ENCODE data around the gene TUB. TPM values are rescaled to one million over a fixed set of nuclear protein-coding genes. Genes with fewer than 3 reads are reported as not detected.

Gene TUB
- total RNA-seq, 1 donor from 2014 or later: 0.23 TPM

DNA sequence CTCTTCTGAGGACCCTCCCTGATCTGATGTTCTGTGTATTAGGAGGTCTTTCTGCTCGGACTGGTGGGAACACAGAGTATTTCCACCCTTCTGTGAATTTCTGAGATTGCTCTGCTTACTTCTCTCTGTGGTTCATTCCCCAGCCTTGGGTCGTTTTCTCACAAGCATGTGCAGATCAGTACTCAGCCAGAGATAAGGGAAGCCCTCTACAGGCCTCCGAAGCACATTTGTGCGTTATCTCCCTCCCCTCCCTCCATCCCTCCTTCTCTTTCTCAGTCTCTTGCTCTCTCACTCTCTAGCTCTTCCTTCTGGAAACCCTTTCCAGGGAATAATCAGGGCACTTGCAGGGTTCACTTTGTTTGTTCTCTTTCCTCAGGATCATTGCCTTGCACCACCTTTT is 35.2 kb upstream of the TUB start:
- intact Hi-C loops (cut with micrococcal nuclease): no loop called here

DNA sequence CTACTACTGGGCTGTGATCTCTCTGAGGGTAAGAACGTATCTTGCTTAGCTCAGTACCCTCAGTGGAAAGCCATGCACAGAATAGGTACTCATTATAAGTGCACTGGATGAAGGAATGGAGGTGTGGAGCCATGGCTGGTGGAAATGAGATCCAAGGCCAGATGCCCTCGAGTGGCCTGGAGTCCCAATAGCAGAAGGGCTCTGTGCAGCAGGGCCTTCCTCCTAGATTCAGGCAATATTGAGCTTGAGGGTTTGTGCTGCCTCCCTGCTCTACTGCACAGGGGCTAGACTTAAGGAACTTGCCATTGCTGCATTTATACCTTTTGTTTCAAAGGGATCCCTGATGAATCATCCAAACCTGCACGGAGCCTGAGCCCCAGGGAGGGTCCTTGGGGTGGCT is 33.6 kb upstream of the TUB start:
- intact Hi-C loops (cut with micrococcal nuclease): no loop called here

GRCh38 chr11:8049084-8049483 is 31.9 kb upstream of the TUB start:
- intact Hi-C loops (cut with micrococcal nuclease): no loop called here

- intact Hi-C loops (cut with micrococcal nuclease): no loop called here
Observed at GRCh38 chr11:8055091-8055835, 25.7 kb upstream of the TUB start.

DNA sequence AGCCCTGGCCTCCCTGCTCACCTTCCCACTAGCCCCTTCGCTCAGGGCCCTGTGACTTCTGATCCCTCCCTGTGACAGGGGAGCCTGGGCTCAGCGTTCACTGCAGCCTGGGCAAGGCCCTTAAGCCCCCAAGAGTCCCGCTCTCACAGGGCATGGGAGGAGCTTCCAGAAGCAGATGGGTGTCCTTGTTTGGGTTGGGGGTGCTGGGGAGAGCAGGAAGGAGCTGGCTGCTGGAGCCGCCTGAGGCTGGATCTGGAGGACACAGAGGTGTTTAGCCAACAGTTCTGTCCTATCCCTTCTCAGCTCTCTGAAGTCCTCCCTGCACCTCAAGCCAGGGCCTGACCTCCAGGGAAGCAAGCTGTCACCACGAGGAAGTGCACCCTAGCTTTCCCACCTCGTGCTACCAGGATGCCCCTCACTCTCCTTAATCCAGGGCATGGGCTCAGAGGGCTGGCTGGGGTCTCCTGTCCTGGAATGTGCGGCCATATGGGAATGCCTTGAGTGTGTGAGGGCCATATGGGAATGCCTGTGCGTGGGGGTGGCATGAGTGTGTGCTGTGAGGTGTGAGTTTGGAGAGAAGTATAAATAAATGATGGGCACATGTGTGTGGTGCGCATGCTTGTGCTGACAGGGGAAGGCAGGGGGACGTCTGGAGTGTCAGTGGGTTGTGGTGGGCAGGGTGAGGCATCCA is 25.0 kb upstream of the TUB start:
- intact Hi-C loops (cut with micrococcal nuclease): no loop called here

GRCh38 chr11:8056810-8057463 is 24.1 kb upstream of the TUB start:
- intact Hi-C loops (cut with micrococcal nuclease): no loop called here

- intact Hi-C loops (cut with micrococcal nuclease): no loop called here
Observed at GRCh38 chr11:8058216-8058615, 22.8 kb upstream of the TUB start.

DNA sequence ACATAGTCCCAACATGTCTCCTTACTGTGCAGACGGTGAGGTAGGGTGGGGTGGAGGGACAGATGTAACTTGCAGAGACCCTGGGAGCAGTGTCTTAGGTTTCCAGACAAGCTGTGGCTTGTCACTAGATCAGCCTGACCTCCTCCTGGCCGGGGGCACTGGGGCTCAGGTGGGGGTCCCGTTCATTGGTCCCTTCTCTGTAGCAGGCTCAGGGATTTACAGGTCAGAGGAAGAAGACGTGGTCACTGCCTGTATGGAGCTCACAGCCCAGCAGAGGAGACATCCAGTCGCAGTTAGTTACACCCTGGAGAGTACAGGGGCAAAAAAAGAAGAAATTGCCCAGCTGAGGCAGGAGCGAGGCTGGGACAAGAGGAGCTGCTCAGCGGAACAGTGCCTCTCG is 22.0 kb upstream of the TUB start:
- intact Hi-C loops (cut with micrococcal nuclease): no loop called here

DNA sequence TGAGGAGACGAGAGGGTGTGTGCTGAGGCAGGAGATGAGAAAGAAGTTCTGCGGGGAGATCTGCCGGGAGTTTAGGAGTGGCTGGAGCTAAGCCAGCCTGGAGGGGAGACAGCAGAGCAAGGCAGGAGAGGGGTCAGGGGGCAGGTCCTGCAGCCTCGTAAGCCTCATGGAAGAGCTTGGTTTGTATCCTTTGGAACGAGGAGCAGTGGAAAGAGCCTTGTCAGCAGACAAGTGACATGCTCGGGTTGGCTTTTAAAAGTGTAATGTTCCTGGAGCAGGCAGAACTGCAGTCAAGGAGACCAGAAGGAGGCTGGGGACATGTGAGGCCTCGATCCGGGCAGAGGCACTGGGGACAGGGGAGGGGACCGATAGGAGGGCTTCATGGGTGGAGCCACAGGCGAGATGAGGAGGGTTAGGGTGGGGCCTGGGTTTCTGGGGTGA is 21.4 kb upstream of the TUB start:
- intact Hi-C loops (cut with micrococcal nuclease): no loop called here

GRCh38 chr11:8060146-8060719 is 20.8 kb upstream of the TUB start:
- intact Hi-C loops (cut with micrococcal nuclease): no loop called here

DNA sequence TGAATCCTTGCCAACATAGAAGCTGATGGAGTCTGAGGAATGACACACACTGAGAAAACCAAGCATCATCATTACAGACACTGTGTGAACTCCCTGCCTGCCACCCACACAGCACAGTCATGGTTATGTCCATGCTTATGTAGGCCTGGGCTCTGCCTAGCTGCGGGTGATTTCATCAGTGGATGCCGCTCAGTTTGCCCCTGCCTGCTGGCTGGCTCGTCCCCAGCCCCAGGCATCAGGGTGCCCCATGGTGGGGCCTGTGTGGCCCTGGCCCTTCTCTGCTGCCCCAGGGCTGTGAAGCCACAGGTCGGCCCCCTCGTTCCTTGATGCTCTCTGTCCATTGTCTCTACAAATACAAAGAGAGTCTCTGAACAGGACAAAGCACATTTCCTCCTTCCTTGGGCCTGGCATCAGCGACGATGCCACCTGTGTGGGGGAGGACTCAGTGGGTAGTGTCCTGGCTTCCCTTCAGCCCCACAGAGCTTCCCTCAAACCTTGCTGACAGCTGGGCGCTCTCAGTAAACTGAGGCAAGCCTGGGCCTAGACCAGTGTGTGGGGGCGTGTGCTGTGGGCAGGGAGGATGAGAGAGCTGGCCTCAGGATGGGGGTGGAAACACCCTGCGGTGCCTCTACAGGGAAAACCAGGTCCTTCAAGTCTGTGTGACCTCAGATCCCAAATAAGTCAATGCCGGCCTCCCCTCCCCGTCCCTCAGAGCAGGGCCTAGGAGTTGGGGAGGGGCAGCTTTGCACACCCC is 20.0 kb upstream of the TUB start:
- intact Hi-C loops (cut with micrococcal nuclease): no loop called here

- intact Hi-C loops (cut with micrococcal nuclease): no loop called here
Observed at GRCh38 chr11:8061555-8062428, 19.2 kb upstream of the TUB start.

GRCh38 chr11:8062781-8063257 is 18.2 kb upstream of the TUB start:
- intact Hi-C loops (cut with micrococcal nuclease): no loop called here

DNA sequence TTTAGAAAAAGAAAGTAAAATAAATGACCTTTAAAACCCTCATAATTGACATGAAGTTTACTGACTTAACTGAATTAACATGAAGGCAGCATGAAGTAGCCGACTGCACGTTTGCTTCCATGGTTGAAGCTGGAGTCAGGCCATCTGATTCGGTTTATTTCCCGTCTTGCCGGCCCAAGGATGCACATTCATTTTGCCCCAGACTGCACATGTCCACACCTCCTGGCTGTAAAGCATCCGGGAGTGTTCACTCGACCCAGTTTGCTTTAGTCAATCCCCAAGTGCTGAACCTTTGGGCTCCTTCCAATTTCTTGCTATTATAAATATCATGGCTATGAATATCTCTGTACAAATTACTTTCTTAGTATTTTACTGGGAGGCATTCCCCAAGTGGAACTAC is 17.7 kb upstream of the TUB start:
- intact Hi-C loops (cut with micrococcal nuclease): no loop called here

DNA sequence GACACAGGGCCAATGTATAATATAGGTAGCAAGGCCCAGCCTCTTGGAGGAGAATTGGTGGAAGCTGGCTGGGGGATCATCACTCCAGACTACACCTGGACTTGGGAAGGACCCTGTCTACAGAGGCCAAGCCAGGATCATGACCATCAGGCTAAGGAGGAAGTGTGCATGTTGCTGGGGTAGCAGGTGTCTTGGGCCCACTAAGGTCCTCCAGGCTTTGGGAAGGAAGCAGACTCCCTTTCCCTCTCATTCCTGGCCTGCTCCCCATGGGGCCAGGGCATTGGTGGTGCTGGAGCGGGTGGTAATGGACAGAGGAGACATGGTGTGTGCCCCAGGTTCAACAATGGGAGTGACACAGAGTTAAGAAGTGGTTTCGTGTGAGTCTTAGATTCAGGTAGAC is 16.0 kb upstream of the TUB start:
- intact Hi-C loops (cut with micrococcal nuclease): no loop called here

DNA sequence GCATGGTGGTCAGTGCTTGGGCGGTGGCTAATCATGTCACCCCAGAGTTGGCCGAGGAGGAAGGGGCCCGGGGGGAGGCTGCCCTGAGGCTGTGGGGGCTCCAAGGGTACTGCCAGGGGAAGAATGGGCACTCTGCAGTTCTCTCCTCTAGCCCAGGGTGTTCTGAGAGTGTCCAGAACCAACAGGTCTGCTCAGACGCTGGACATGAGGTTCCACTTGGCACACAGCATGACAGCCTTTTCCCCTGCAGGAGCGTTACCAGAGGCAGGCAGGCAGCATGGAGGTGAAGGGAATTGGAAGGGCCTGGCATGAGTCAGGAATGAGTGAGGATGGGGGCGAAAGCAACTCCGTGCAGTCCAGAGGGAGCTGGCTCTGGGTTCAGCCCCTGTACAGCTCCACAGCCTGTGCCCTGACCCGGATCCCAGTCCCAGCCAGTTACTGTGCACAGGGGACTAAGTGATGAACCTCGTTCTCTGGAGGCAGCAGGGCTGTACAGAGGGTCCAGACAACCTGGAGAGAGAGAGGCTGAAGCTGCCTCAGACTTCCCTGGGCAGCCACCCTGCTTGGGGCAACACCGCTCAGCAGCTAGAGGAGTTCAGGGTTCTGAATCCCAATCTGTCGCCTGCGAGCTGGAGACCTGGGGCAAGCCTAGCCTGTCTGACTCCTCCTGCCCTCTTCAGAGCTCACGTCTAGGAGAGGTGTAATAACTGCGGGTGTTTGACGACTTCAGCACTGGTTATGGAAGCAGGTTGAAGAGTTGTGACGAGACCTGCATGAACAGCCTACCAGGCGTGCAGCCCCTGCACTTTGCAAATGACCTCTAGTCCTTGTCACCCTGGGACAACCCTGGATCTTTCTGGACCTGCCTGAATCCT is 14.7 kb upstream of the TUB start:
- intact Hi-C loops (cut with micrococcal nuclease): no loop called here

DNA sequence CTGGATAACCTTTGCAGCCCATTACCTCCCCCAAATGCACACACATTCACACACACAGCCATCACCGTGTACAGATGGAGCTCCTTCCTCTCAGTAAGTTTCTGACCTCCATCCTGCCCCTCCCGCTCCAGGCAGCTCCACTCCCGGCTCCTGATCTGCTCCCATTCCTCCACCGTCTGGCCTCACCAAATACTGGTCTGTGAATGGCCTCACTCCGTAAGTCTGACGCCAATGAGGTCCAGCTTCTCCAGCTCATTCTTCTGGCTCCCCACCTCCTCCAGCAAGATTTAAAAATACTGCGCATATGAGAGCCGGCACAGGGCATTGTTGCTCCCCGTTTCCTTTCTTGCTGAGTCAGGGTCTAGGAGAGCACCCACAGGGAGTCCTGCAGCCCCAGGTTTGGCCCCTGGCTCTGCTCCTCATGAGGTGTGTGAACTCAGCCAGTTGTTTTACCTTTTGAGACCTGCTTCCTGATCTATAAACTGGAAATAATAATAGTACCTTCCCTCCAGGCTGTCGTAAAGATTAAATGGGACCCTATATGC is 14.0 kb upstream of the TUB start:
- intact Hi-C loops (cut with micrococcal nuclease): no loop called here

GRCh38 chr11:8067567-8067928 is 13.5 kb upstream of the TUB start:
- intact Hi-C loops (cut with micrococcal nuclease): no loop called here

GRCh38 chr11:8067929-8068575 is 13.0 kb upstream of the TUB start:
- intact Hi-C loops (cut with micrococcal nuclease): no loop called here

Measured in T-helper 2 cell treated with Interferon-gamma antibody and Interleukin-4, amounts not matched to agents 100 ng/mL and 5 ng/mL, for 36 hours (primary cell).